ENCODE data around the gene SEC14L5.

SEC14L5 gene

GRCh38 chr16:5019775-5020174 lies 61.6 kb downstream of the SEC14L5 start:
- Histone ChIP-seq H3K4me3 (ENCODE audit: low read depth in 1 of 2, low read length in 1 of 2) (no peak overlapping the region), H3K27ac (no peak overlapping the region), H3K36me3 (no peaks in the 10 kb centered on the region), H3K9me3 (no peaks in the 10 kb centered on the region), H3K27me3 (no peaks in the 10 kb centered on the region), H3K4me1 (ENCODE audit: control insufficient read depth in 1 of 2, insufficient read depth in 1 of 2, low read depth in 1 of 2, low read length in 1 of 2) (no peaks in the 10 kb centered on the region)
- TF ChIP-seq CTCF (IDR thresholded peaks at IDR 0.05): no peak

GRCh38 chr16:5020551-5020950 lies 62.4 kb downstream of the SEC14L5 start:
- Histone ChIP-seq H3K36me3 (peaks cover 5% of the 10 kb centered on the region), H3K4me3 (ENCODE audit: low read depth in 1 of 2, low read length in 1 of 2) (no peak overlapping the region), H3K9me3 (no peaks in the 10 kb centered on the region), H3K4me1 (ENCODE audit: control insufficient read depth in 1 of 2, insufficient read depth in 1 of 2, low read depth in 1 of 2, low read length in 1 of 2) (no peaks in the 10 kb centered on the region), H3K27me3 (no peaks in the 10 kb centered on the region), H3K27ac (no peak overlapping the region)
- no peak for TF ChIP-seq CTCF (IDR thresholded peaks at IDR 0.05)

GRCh38 chr16:5022521-5022920 lies 64.4 kb downstream of the SEC14L5 start:
- Histone ChIP-seq H3K27me3 (no peaks in the 10 kb centered on the region), H3K4me1 (ENCODE audit: control insufficient read depth in 1 of 2, insufficient read depth in 1 of 2, low read depth in 1 of 2, low read length in 1 of 2) (no peaks in the 10 kb centered on the region), H3K4me3 (ENCODE audit: low read depth in 1 of 2, low read length in 1 of 2) (no peak overlapping the region), H3K36me3 (peaks cover 5% of the 10 kb centered on the region), H3K9me3 (no peaks in the 10 kb centered on the region), H3K27ac (no peak overlapping the region)
- no peak for TF ChIP-seq CTCF (IDR thresholded peaks at IDR 0.05)

- no peaks in the 10 kb centered on the region for H3K4me1 ChIP-seq (ENCODE audit: control insufficient read depth in 1 of 2, insufficient read depth in 1 of 2, low read depth in 1 of 2, low read length in 1 of 2)
- H3K36me3 ChIP-seq: peaks cover 10% of the 10 kb centered on the region
- TF ChIP-seq CTCF (IDR thresholded peaks at IDR 0.05): no peak
- no peaks in the 10 kb centered on the region for H3K9me3 ChIP-seq
- H3K27ac ChIP-seq: no peak overlapping the region
- H3K4me3 ChIP-seq (ENCODE audit: low read depth in 1 of 2, low read length in 1 of 2): no peak overlapping the region
- no peaks in the 10 kb centered on the region for H3K27me3 ChIP-seq
These were observed 66.5 kb downstream of the SEC14L5 start for GRCh38 chr16:5024632-5025031.

GRCh38 chr16:5025171-5025632 lies 67.1 kb downstream of the SEC14L5 start:
- Histone ChIP-seq H3K9me3 (no peaks in the 10 kb centered on the region), H3K27ac (no peak overlapping the region), H3K4me1 (ENCODE audit: control insufficient read depth in 1 of 2, insufficient read depth in 1 of 2, low read depth in 1 of 2, low read length in 1 of 2) (no peaks in the 10 kb centered on the region), H3K36me3 (peaks cover 10% of the 10 kb centered on the region), H3K27me3 (no peaks in the 10 kb centered on the region), H3K4me3 (ENCODE audit: low read depth in 1 of 2, low read length in 1 of 2) (no peak overlapping the region)
- no peak for TF ChIP-seq CTCF (IDR thresholded peaks at IDR 0.05)

- TF ChIP-seq CTCF (IDR thresholded peaks at IDR 0.05): no peak
- H3K9me3 ChIP-seq: no peaks in the 10 kb centered on the region
- H3K4me1 ChIP-seq (ENCODE audit: control insufficient read depth in 1 of 2, insufficient read depth in 1 of 2, low read depth in 1 of 2, low read length in 1 of 2): no peaks in the 10 kb centered on the region
- H3K27me3 ChIP-seq: no peaks in the 10 kb centered on the region
- peaks cover 10% of the 10 kb centered on the region for H3K36me3 ChIP-seq
- H3K27ac ChIP-seq: no peak overlapping the region
- H3K4me3 ChIP-seq (ENCODE audit: low read depth in 1 of 2, low read length in 1 of 2): no peak overlapping the region
These were observed 68.5 kb downstream of the SEC14L5 start for GRCh38 chr16:5026664-5027063.

All from neutrophil (primary cell).